Small intestine (tissue), 7 donors: ENCODE results near the gene ACTRT3. TPM values are rescaled to one million over a fixed set of nuclear protein-coding genes. Genes with fewer than 3 reads are reported as not detected.
A peak's percentile ranks its signal among the peaks of the same experiment; 100 is the strongest.

Source experiments
- DNase-seq, 2 donors: peaks; one replicate each; pipeline versions ENCODE4 v3.0.0 to v3.0.0-alpha.2; 2013
- FAIRE-seq: peaks from 2 replicates; lab custom pipeline; 2012; peaks lifted over from hg19 to GRCh38; lab: Jason Lieb, UNC
- H3K27ac ChIP-seq, 3 donors: one replicate each; pipeline ENCODE4 v1.5.1; 2013; ENCODE audit warnings: low read length in 2 of 3, mild to moderate bottlenecking in 2 of 3, control low read depth in 1 of 3, inconsistent platforms in 1 of 3, low read depth in 1 of 3, moderate library complexity in 1 of 3
- H3K27me3 ChIP-seq, 3 donors: one replicate each; pipeline ENCODE4 v1.6.1; 2013; ENCODE audit warnings: low read length in 3 of 3, inconsistent platforms in 1 of 3; ENCODE audit not compliant: control insufficient read depth in 3 of 3, insufficient read depth in 3 of 3
- H3K36me3 ChIP-seq, 3 donors: one replicate each; pipeline ENCODE4 v1.6.1; 2013; ENCODE audit warnings: low read length in 3 of 3, inconsistent platforms in 1 of 3, low read depth in 1 of 3, mild to moderate bottlenecking in 1 of 3, moderate library complexity in 1 of 3; ENCODE audit not compliant: control insufficient read depth in 3 of 3, insufficient read depth in 2 of 3
- H3K4me1 ChIP-seq, 3 donors: one replicate each; pipeline ENCODE4 v1.6.1; 2013; ENCODE audit warnings: low read length in 2 of 3, inconsistent platforms in 1 of 3, low read depth in 1 of 3, mild to moderate bottlenecking in 1 of 3, moderate library complexity in 1 of 3; ENCODE audit not compliant: control insufficient read depth in 3 of 3, insufficient read depth in 2 of 3
- H3K4me3 ChIP-seq, 3 donors: one replicate each; pipeline ENCODE4 v1.5.1; 2013; ENCODE audit warnings: low read length in 3 of 3, control low read depth in 1 of 3, inconsistent platforms in 1 of 3, low read depth in 1 of 3, mild to moderate bottlenecking in 1 of 3, moderate library complexity in 1 of 3
- H3K9me3 ChIP-seq, 2 donors: one replicate each; pipeline ENCODE4 v1.6.1; 2013; ENCODE audit warnings: low read depth in 1 of 2, low read length in 1 of 2; ENCODE audit not compliant: control insufficient read depth in 2 of 2, insufficient read depth in 1 of 2
- WGBS, 3 donors: extraction: QIAGEN DNeasy Blood & Tissue Kit; methylation state at CpG; one replicate each; pipeline ENCODE4 v1.1.7; 2013; 5-methylcytosine and 5-hydroxymethylcytosine counted together
- polyA plus RNA-seq, 4 donors: library from polyadenylated mRNA; stranded (reverse) in 3 of 4; unstranded in 1 of 4; fragments of 200-250 nt in 3 of 4; fragments of 120-200 nt in 1 of 4; gene quantifications; one replicate each; pipeline versions ENCODE4 v1.2.1 to v1.2.3, GENCODE V29; 2013
- donor health status: healthy with polysubstance abuse.
- donor health status: control.
- donor health status: control.
- donor health status: Bipolar disorder and iron deficiency.
- donor health status: healthy.

ACTRT3 gene
- polyA plus RNA-seq, 4 donors, result 1.3 to 13.6 (median 1.7) TPM

- H3K9me3 ChIP-seq, result no peaks in the 10 kb centered on the region
- WGBS, 3 donors, result 3 to 6% (median 5%) methylated on average over 26 to 29 of the region's 29 CpGs
- H3K27ac ChIP-seq, result peak overlapping the region; percentile 24 to 64 (median 54)
- DNase-seq (peak; percentile 20 to 46), FAIRE-seq (no peak)
- H3K4me1 ChIP-seq, result peaks cover 0 to 8% (median 0%) of the 10 kb centered on the region in 3 donors
- no peaks in the 10 kb centered on the region for H3K36me3 ChIP-seq
- H3K27me3 ChIP-seq, result peaks cover 0 to 5% (median 0%) of the 10 kb centered on the region in 3 donors
- H3K4me3 ChIP-seq, result peak overlapping the region; percentile 39 to 65 (median 54)
Observed at GRCh38 chr3:169811631-169812331, 42.4 kb upstream of the ACTRT3 start.

- Histone ChIP-seq H3K27me3 (peaks cover 0 to 5% (median 0%) of the 10 kb centered on the region in 3 donors), H3K36me3 (no peaks in the 10 kb centered on the region), H3K4me1 (peaks cover 0 to 8% (median 0%) of the 10 kb centered on the region in 3 donors), H3K9me3 (no peaks in the 10 kb centered on the region), H3K27ac (no peak overlapping the region), H3K4me3 (no peak overlapping the region)
- FAIRE-seq (no peak), DNase-seq (no peak)
- 61 to 67% (median 64%) methylated on average over 2 of the region's 2 CpGs for WGBS, 3 donors
Observed at GRCh38 chr3:169809230-169809795, 40.0 kb upstream of the ACTRT3 start.

DNA sequence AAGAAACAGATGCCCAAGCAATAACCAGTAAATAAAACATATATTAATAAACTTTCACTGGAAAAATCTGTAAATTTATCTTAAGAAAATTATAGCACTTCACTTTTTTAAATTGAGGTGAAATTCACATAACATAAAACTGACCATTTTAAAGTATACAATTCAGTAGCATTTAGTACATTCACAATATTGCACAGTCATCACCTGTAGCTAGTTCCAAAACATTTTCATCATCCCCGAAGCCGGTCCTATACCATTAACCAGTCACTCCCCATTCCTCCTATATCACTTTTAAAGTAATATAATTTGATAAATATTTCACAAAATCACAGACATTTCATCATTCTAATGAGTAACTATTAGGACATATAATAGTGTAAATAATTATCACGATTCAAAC is 35.3 kb upstream of the ACTRT3 start:
- Histone ChIP-seq H3K9me3 (no peaks in the 10 kb centered on the region), H3K36me3 (peaks cover 0 to 6% (median 0%) of the 10 kb centered on the region in 3 donors), H3K4me1 (no peaks in the 10 kb centered on the region), H3K4me3 (no peak overlapping the region), H3K27ac (no peak overlapping the region), H3K27me3 (no peaks in the 10 kb centered on the region)
- no peak for FAIRE-seq
- 95 to 96% (median 95%) methylated on average over 3 of the region's 3 CpGs for WGBS, 3 donors
- DNase-seq, result no peak

GRCh38 chr3:169792359-169792758 is 23.0 kb upstream of the ACTRT3 start:
- 96 to 100% (median 100%) methylated on average over 1 of the region's 1 CpG for WGBS, 3 donors
- peaks cover 0 to 4% (median 3%) of the 10 kb centered on the region in 3 donors for H3K36me3 ChIP-seq
- FAIRE-seq, result no peak
- no peak for DNase-seq
- no peaks in the 10 kb centered on the region for H3K4me1 ChIP-seq
- no peak overlapping the region for H3K4me3 ChIP-seq
- H3K9me3 ChIP-seq, result no peaks in the 10 kb centered on the region
- H3K27me3 ChIP-seq, result no peaks in the 10 kb centered on the region
- no peak overlapping the region for H3K27ac ChIP-seq

GRCh38 chr3:169790687-169791429 is 21.5 kb upstream of the ACTRT3 start:
- peaks cover 0 to 9% (median 4%) of the 10 kb centered on the region in 3 donors for H3K36me3 ChIP-seq
- 87 to 90% (median 88%) methylated on average over 4 of the region's 4 CpGs for WGBS, 3 donors
- H3K4me3 ChIP-seq, result no peak overlapping the region
- no peaks in the 10 kb centered on the region for H3K4me1 ChIP-seq
- no peaks in the 10 kb centered on the region for H3K27me3 ChIP-seq
- FAIRE-seq (no peak), DNase-seq (peak in 1 of 2 donors; percentile 11)
- H3K27ac ChIP-seq, result no peak overlapping the region
- no peaks in the 10 kb centered on the region for H3K9me3 ChIP-seq

DNA sequence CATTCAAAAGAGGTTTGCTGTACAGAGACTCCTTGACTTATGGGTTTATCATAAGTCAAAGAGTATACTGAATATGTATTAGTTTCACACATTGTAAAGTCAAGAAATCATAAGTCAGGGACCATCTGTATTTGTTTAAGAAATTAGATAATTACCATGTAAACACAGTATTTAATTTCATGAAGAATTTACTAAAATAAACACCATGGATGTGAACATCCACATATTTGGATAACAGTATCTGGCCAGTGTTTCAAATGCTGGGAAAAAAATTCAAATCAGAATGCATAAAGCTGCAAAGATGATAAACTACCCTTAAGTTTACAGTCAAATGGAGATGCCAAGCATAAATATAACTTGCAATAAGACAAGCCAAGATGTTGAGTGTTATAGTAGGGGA is 20.9 kb upstream of the ACTRT3 start:
- Histone ChIP-seq H3K4me3 (no peak overlapping the region), H3K27me3 (no peaks in the 10 kb centered on the region), H3K4me1 (no peaks in the 10 kb centered on the region), H3K9me3 (no peaks in the 10 kb centered on the region), H3K27ac (no peak overlapping the region), H3K36me3 (peaks cover 3 to 9% (median 4%) of the 10 kb centered on the region in 3 donors)
- no peak for DNase-seq
- no peak for FAIRE-seq

GRCh38 chr3:169787791-169788190 is 18.4 kb upstream of the ACTRT3 start:
- Histone ChIP-seq H3K27ac (no peak overlapping the region), H3K27me3 (no peaks in the 10 kb centered on the region), H3K4me3 (no peak overlapping the region), H3K36me3 (peaks cover 3 to 11% (median 4%) of the 10 kb centered on the region in 3 donors), H3K4me1 (no peaks in the 10 kb centered on the region), H3K9me3 (no peaks in the 10 kb centered on the region)
- no peak for DNase-seq
- WGBS, 3 donors, result 84 to 86% (median 85%) methylated on average over 1 of the region's 1 CpG
- no peak for FAIRE-seq

DNA sequence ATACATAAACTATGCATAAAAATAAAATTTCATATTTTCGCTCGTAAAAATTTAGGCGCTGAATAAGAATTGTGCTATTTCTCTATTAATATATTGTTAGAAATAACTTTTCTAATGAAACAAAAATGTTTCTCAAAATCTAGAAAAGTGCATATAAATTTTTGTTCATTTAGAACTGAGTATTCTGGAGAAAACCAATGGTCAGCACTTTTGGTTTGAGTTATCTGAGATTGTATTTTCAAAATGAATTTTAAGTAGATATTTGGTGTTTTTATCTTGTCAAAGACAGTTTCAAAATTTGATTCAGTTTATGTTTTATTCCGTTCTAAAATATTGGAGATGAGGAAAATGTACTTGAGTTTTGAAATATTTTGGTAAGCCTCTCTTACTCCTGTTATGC is 17.8 kb upstream of the ACTRT3 start:
- Histone ChIP-seq H3K4me3 (no peak overlapping the region), H3K27ac (no peak overlapping the region), H3K9me3 (no peaks in the 10 kb centered on the region), H3K27me3 (no peaks in the 10 kb centered on the region), H3K36me3 (peaks cover 3 to 10% (median 4%) of the 10 kb centered on the region in 3 donors), H3K4me1 (no peaks in the 10 kb centered on the region)
- DNase-seq (no peak), FAIRE-seq (no peak)
- 96 to 98% (median 97%) methylated on average over 4 of the region's 4 CpGs for WGBS, 3 donors
